Testis (tissue), 2 donors: ENCODE results near the gene CCDC33.

Experiments used
- POLR2A ChIP-seq: fragments of 450-650 bp; IDR thresholded peaks from one replicate; pipeline ENCODE4 v1.6.1; 2017; ENCODE audit warnings: antibody characterized with exemption, mild to moderate bottlenecking, moderate library complexity
- TF ChIP-seq, protein P1 (sequence below), 3 experiments: fragments of 450-650 bp in 2 of 3; fragments of 200-600 bp in 1 of 3; sonication (generic) in 1 of 3; IDR thresholded peaks; one replicate each; pipeline ENCODE4 v1.5.1; 2016 to 2019; ENCODE audit warnings: antibody characterized with exemption in 3 of 3, mild to moderate bottlenecking in 2 of 3, moderate library complexity in 1 of 3

DNA sequence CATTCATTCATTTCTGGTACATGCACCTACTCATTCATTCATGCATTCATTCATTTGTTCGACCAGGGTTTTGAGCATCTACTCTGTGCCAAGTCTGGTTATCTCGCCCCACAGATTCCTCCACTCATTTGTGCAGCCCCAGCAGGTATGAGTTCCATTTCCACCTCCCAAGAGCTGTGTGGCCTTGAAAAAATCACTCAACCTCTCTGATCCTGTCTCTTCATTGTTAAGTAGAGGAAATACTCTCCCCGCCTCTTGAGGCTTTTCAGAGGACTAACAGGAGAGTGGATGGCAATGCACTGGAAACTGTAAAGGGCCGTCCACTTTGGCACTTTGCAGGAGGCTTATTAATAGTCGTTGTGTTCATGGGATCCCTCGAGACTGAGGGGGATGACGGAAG is 69.6 kb downstream of the CCDC33 start:
- TF ChIP-seq, protein P1, sequence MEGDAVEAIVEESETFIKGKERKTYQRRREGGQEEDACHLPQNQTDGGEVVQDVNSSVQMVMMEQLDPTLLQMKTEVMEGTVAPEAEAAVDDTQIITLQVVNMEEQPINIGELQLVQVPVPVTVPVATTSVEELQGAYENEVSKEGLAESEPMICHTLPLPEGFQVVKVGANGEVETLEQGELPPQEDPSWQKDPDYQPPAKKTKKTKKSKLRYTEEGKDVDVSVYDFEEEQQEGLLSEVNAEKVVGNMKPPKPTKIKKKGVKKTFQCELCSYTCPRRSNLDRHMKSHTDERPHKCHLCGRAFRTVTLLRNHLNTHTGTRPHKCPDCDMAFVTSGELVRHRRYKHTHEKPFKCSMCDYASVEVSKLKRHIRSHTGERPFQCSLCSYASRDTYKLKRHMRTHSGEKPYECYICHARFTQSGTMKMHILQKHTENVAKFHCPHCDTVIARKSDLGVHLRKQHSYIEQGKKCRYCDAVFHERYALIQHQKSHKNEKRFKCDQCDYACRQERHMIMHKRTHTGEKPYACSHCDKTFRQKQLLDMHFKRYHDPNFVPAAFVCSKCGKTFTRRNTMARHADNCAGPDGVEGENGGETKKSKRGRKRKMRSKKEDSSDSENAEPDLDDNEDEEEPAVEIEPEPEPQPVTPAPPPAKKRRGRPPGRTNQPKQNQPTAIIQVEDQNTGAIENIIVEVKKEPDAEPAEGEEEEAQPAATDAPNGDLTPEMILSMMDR (IDR thresholded peaks at IDR 0.05): no peak
- TF ChIP-seq POLR2A: no peak
